Ramos (cell line): ENCODE data around the gene DISC1.
"Not testable (repeated sequence)": the region's sequence is repeated elsewhere in the genome, so short reads cannot be mapped to it uniquely, and the experiment has no call there.

Experiments used
- in situ Hi-C: fragments of 300-500 bp; cut with MboI; formaldehyde crosslinking; loops from one replicate; pipeline ENCODE4 v1.14.3; 2022; ENCODE audit warnings: low sequenced_read_pairs; ENCODE audit not compliant: unreplicated experiment

Gene DISC1

GRCh38 chr1:231966983-231967382 lies 340.4 kb downstream of the DISC1 start:
- in situ Hi-C loops = no loop called here

GRCh38 chr1:231969076-231969475 lies 342.5 kb downstream of the DISC1 start:
- in situ Hi-C loops = no loop called here

GRCh38 chr1:231969761-231970160 lies 343.2 kb downstream of the DISC1 start:
- in situ Hi-C loops = not testable (repeated sequence)

GRCh38 chr1:231970684-231971083 lies 344.1 kb downstream of the DISC1 start:
- in situ Hi-C loops = no loop called here

- in situ Hi-C loops = no loop called here
These were observed 345.0 kb downstream of the DISC1 start for GRCh38 chr1:231971397-231972110.

GRCh38 chr1:231972111-231972445 lies 345.5 kb downstream of the DISC1 start:
- in situ Hi-C loops = no loop called here

GRCh38 chr1:231973830-231974229 lies 347.2 kb downstream of the DISC1 start:
- in situ Hi-C loops = no loop called here

- in situ Hi-C loops = no loop called here
These were observed 349.6 kb downstream of the DISC1 start for GRCh38 chr1:231976231-231976630.

- in situ Hi-C loops = no loop called here
These were observed 355.1 kb downstream of the DISC1 start for GRCh38 chr1:231981675-231982074.

GRCh38 chr1:231982871-231983587 lies 356.4 kb downstream of the DISC1 start:
- in situ Hi-C loops = no loop called here

- in situ Hi-C loops = no loop called here
These were observed 357.1 kb downstream of the DISC1 start for GRCh38 chr1:231983588-231984193.

- in situ Hi-C loops = no loop called here
These were observed 358.9 kb downstream of the DISC1 start for GRCh38 chr1:231985296-231986023.

- in situ Hi-C loops = no loop called here
These were observed 360.2 kb downstream of the DISC1 start for GRCh38 chr1:231986631-231987336.

- in situ Hi-C loops = no loop called here
These were observed 363.8 kb downstream of the DISC1 start for GRCh38 chr1:231990388-231990787.

- in situ Hi-C loops = no loop called here
These were observed 364.6 kb downstream of the DISC1 start for GRCh38 chr1:231991231-231991630.

GRCh38 chr1:231993968-231994455 lies 367.4 kb downstream of the DISC1 start:
- in situ Hi-C loops = no loop called here

GRCh38 chr1:231998791-231999190 lies 372.2 kb downstream of the DISC1 start:
- in situ Hi-C loops = no loop called here

GRCh38 chr1:232005300-232005699 lies 378.7 kb downstream of the DISC1 start:
- in situ Hi-C loops = no loop called here

- in situ Hi-C loops = no loop called here
These were observed 383.2 kb downstream of the DISC1 start for GRCh38 chr1:232009741-232010140.

- in situ Hi-C loops = no loop called here
These were observed 385.4 kb downstream of the DISC1 start for GRCh38 chr1:232011961-232012360.
